Endothelial cell of umbilical vein (primary cell): ENCODE data around the gene RGS7BP. TPM values are rescaled to one million over a fixed set of nuclear protein-coding genes. Genes with fewer than 3 reads are reported as not detected.

ENCODE experiments used
- BruUV-seq: library from RNA; stranded (reverse); fragments of 400-500 nt; replicated peaks from 2 replicates; lab custom pipeline; 2021; lab: Mats Ljungman, UMichigan
- CTCF ChIA-PET: fragments of 300-600, 350-600 bp; sonication (Branson Sonifier 250); formaldehyde crosslinking; loops from one replicate; lab custom pipeline; 2021; ENCODE audit warnings: antibody characterized with exemption, inconsistent platforms; lab: Charles Lee
- POLR2A ChIA-PET: fragments of 300-600, 350-600 bp; sonication (Branson Sonifier 250); formaldehyde crosslinking; loops from one replicate; lab custom pipeline; 2021; ENCODE audit warnings: antibody characterized with exemption, inconsistent platforms; lab: Charles Lee
- DNase-seq: peaks from one replicate; pipeline ENCODE4 v3.0.0-alpha.2; 2011; ENCODE audit warnings: low read depth, low spot score
- FAIRE-seq: peaks from 2 replicates; lab custom pipeline; 2011; peaks lifted over from hg19 to GRCh38; lab: Jason Lieb, UNC
- H2AFZ ChIP-seq: 2 replicates; pipeline ENCODE4 v1.6.0; 2012; ENCODE audit warnings: low read depth, low read length, control low read depth, inconsistent platforms
- H3K27ac ChIP-seq: 2 replicates; pipeline ENCODE4 v1.5.1; 2011; ENCODE audit warnings: low read depth, mild to moderate bottlenecking, control low read depth, low read length, moderate library complexity; ENCODE audit not compliant: insufficient read depth
- H3K27me3 ChIP-seq, 2 experiments: 2 replicates each; pipeline versions ENCODE4 v1.6.0 to v1.6.1; 2011; ENCODE audit warnings: low read length in 2 of 2, mixed read lengths in 1 of 2; ENCODE audit not compliant: control insufficient read depth in 2 of 2, insufficient read depth in 2 of 2
- H3K36me3 ChIP-seq, 2 experiments: 2 replicates in 1 of 2; 3 replicates in 1 of 2; pipeline ENCODE4 v1.5.1; 2011; ENCODE audit warnings: low read length in 2 of 2, mild to moderate bottlenecking in 1 of 2, moderate library complexity in 1 of 2; ENCODE audit not compliant: control insufficient read depth in 2 of 2, insufficient read depth in 2 of 2; ENCODE audit errors: extremely low read depth in 1 of 2
- H3K4me1 ChIP-seq: 3 replicates; pipeline ENCODE4 v1.5.1; 2011; ENCODE audit warnings: mild to moderate bottlenecking, low read length; ENCODE audit not compliant: control insufficient read depth, insufficient read depth; ENCODE audit errors: extremely low read depth
- H3K4me2 ChIP-seq: 2 replicates; pipeline ENCODE4 v1.6.1; 2011; ENCODE audit warnings: low read length, control low read depth, mixed read lengths; ENCODE audit not compliant: insufficient read depth
- H3K4me3 ChIP-seq, 3 experiments: fragments of 200-600 bp in 1 of 3; sonication (generic), shearing (Covaris generic) in 1 of 3; replicated peaks in 1 of 3; 2 replicates each; pipeline ENCODE4 v1.5.1; 2011 to 2016; ENCODE audit warnings: control low read depth in 3 of 3, low read length in 3 of 3, mild to moderate bottlenecking in 2 of 3, inconsistent platforms in 1 of 3, low read depth in 1 of 3, moderate library complexity in 1 of 3; ENCODE audit not compliant: insufficient read depth in 1 of 3
- H3K79me2 ChIP-seq: 2 replicates; pipeline ENCODE4 v1.6.0; 2012; ENCODE audit warnings: low read length, inconsistent platforms; ENCODE audit not compliant: control insufficient read depth, insufficient read depth
- H3K9ac ChIP-seq: replicated peaks from 2 replicates; pipeline ENCODE3; 2011; ENCODE audit warnings: low read length, control low read depth; ENCODE audit not compliant: insufficient read depth; ENCODE audit errors: extremely low read depth
- H3K9me1 ChIP-seq: replicated peaks from 3 replicates; pipeline ENCODE4 v1.6.0; 2011; ENCODE audit warnings: mild to moderate bottlenecking, low read length; ENCODE audit not compliant: control insufficient read depth, insufficient read depth; ENCODE audit errors: extremely low read depth
- H3K9me3 ChIP-seq: replicated peaks from 2 replicates; pipeline ENCODE4 v1.5.1; 2012; ENCODE audit warnings: low read length, inconsistent platforms; ENCODE audit not compliant: control insufficient read depth, insufficient read depth
- H4K20me1 ChIP-seq: replicated peaks from 2 replicates; pipeline ENCODE3; 2011; ENCODE audit warnings: mild to moderate bottlenecking, low read length; ENCODE audit not compliant: control insufficient read depth, insufficient read depth; ENCODE audit errors: extremely low read depth
- CTCF ChIP-seq, 2 donors: IDR thresholded peaks; 1 replicate in 1 of 2; 2 replicates in 1 of 2; pipeline ENCODE4 v1.5.1; 2011; ENCODE audit warnings: low read length in 2 of 2, mild to moderate bottlenecking in 2 of 2, moderate library complexity in 2 of 2, control low read depth in 1 of 2, inconsistent platforms in 1 of 2, low read depth in 1 of 2; ENCODE audit not compliant: insufficient read depth in 1 of 2; ENCODE audit errors: extremely low read depth in 1 of 2
- EZH2 ChIP-seq: IDR thresholded peaks from 2 replicates; pipeline ENCODE4 v1.6.1; 2012; ENCODE audit warnings: borderline replicate concordance, low read depth, mild to moderate bottlenecking, moderate library complexity, low read length, inconsistent platforms; ENCODE audit not compliant: severe bottlenecking
- FOS ChIP-seq: IDR thresholded peaks from 2 replicates; pipeline ENCODE4 v1.6.1; 2011; ENCODE audit warnings: mild to moderate bottlenecking, low read length, moderate library complexity, borderline replicate concordance; ENCODE audit not compliant: insufficient read depth
- GATA2 ChIP-seq: IDR thresholded peaks from 2 replicates; pipeline ENCODE4 v1.7.0; 2011; ENCODE audit warnings: low read depth, mild to moderate bottlenecking, moderate library complexity, mixed read lengths, low read length; ENCODE audit not compliant: insufficient read length, insufficient read depth
- JUN ChIP-seq: IDR thresholded peaks from 2 replicates; pipeline ENCODE4 v1.6.1; 2011; ENCODE audit warnings: borderline replicate concordance, low read depth; ENCODE audit not compliant: insufficient read length, insufficient read depth
- MAX ChIP-seq: IDR thresholded peaks from 2 replicates; pipeline ENCODE4 v1.6.1; 2011; ENCODE audit not compliant: insufficient read depth, insufficient read length
- MYC ChIP-seq: IDR thresholded peaks from one replicate; pipeline ENCODE4 v1.6.1; 2011; ENCODE audit warnings: mild to moderate bottlenecking, low read depth, low read length
- POLR2A ChIP-seq: IDR thresholded peaks from 2 replicates; pipeline ENCODE4 v1.6.1; 2012; ENCODE audit warnings: low read depth, mild to moderate bottlenecking, control low read depth, low read length
- POLR2AphosphoS5 ChIP-seq: IDR thresholded peaks from 2 replicates; pipeline ENCODE4 v1.6.1; 2012; ENCODE audit warnings: low read depth, mild to moderate bottlenecking, control low read depth, low read length, moderate library complexity; ENCODE audit not compliant: insufficient read depth
- dilution Hi-C: fragments of 300-500 bp; cut with MboI; formaldehyde crosslinking; loops from one replicate; pipeline ENCODE4 v1.15.0; 2019; ENCODE audit warnings: low sequenced_read_pairs; ENCODE audit not compliant: extremely low pct_ligation_motif_present
- intact Hi-C: fragments of 100-400 bp; cut with micrococcal nuclease; formaldehyde crosslinking; loops from one replicate; pipeline ENCODE4 v1.10.0; 2022
- polyA plus RNA-seq, 4 experiments: library from polyadenylated mRNA; depleted of rRNA in 3 of 4; stranded (reverse) in 3 of 4; unstranded in 1 of 4; fragments of >200 nt; gene quantifications; 2 replicates each; pipeline versions ENCODE4 v1.2.1 to v1.2.3, GENCODE V29; 2011 to 2012; ENCODE audit warnings: missing spikeins in 1 of 4
- total RNA-seq: library from RNA; stranded (reverse); gene quantifications from 2 replicates; pipeline ENCODE4 v1.2.3, GENCODE V29; 2021

Gene RGS7BP
- total and polyA plus RNA-seq, 2 donors (not counting 3 experiments of a cell fraction or from before 2014, with no cell fraction given): 0.51 to 2.0 TPM

- Histone ChIP-seq H3K27me3 (peaks cover 0 to 3% of the 10 kb centered on the region in 2 experiments), H3K4me3 (no peak overlapping the region), H3K79me2 (no peaks in the 10 kb centered on the region), H3K4me1 (no peaks in the 10 kb centered on the region), H3K9me3 (no peaks in the 10 kb centered on the region), H2AFZ (no peak overlapping the region), H3K9ac (no peak overlapping the region), H3K9me1 (no peaks in the 10 kb centered on the region), H3K36me3 (no peaks in the 10 kb centered on the region), H3K27ac (no peak overlapping the region), H4K20me1 (no peaks in the 10 kb centered on the region), H3K4me2 (no peak overlapping the region)
- dilution Hi-C loops: no loop called here
- BruUV-seq: no TSS peak
- no peak for TF ChIP-seq FOS
- no peak for TF ChIP-seq EZH2
- no peak for TF ChIP-seq GATA2
- no peak for TF ChIP-seq JUN
- no peak for TF ChIP-seq MAX
- no peak for TF ChIP-seq MYC
- TF ChIP-seq POLR2A: no peak
- no peak for TF ChIP-seq POLR2AphosphoS5
- no peak for TF ChIP-seq CTCF (IDR thresholded peaks at IDR 0.05; ENCODE audit: extremely low read depth in 1 of 2, insufficient read depth in 1 of 2, low read depth in 1 of 2, low read length in 2 of 2)
- POLR2A ChIA-PET: no interaction called here
- DNase-seq (no peak), FAIRE-seq (no peak)
- intact Hi-C loops: no loop called here
- CTCF ChIA-PET: no interaction called here
Observed at GRCh38 chr5:64489857-64490256, 16.0 kb upstream of the RGS7BP start.
